Central memory CD8-positive, alpha-beta T cell (primary cell): ENCODE data around the gene CORO1C.

Source experiments
- ATAC-seq: fragments of 150-1000 bp; cut with Tn5 transposase; replicated peaks from 2 replicates; pipeline ENCODE4 v1.10.0; 2022; ENCODE audit warnings: mild to moderate bottlenecking, moderate FRiP score, moderate number of reproducible peaks; ENCODE audit not compliant: poor library complexity, severe bottlenecking; ENCODE audit errors: extremely low read depth
- DNase-seq, 2 donors: peaks; one replicate each; pipeline ENCODE4 v3.0.0; 2021; ENCODE audit warnings: low spot score in 2 of 2
- H3K27ac Mint-ChIP-seq: one replicate; pipeline ENCODE4 v1.8.0; 2022; ENCODE audit warnings: low read depth, mild to moderate bottlenecking, moderate library complexity, mixed read lengths
- H3K27me3 Mint-ChIP-seq: one replicate; pipeline ENCODE4 v1.8.0; 2022; ENCODE audit warnings: mixed read lengths
- H3K36me3 Mint-ChIP-seq: one replicate; pipeline ENCODE4 v1.8.0; 2022; ENCODE audit warnings: mild to moderate bottlenecking, moderate library complexity, mixed read lengths; ENCODE audit not compliant: insufficient read depth
- H3K4me1 Mint-ChIP-seq: one replicate; pipeline ENCODE4 v1.8.0; 2022; ENCODE audit warnings: mixed read lengths
- H3K4me3 Mint-ChIP-seq: one replicate; pipeline ENCODE4 v1.8.0; 2022; ENCODE audit warnings: mild to moderate bottlenecking, moderate library complexity, mixed read lengths
- H3K9me3 Mint-ChIP-seq: one replicate; pipeline ENCODE4 v1.8.0; 2022; ENCODE audit warnings: mixed read lengths

CORO1C gene

DNA sequence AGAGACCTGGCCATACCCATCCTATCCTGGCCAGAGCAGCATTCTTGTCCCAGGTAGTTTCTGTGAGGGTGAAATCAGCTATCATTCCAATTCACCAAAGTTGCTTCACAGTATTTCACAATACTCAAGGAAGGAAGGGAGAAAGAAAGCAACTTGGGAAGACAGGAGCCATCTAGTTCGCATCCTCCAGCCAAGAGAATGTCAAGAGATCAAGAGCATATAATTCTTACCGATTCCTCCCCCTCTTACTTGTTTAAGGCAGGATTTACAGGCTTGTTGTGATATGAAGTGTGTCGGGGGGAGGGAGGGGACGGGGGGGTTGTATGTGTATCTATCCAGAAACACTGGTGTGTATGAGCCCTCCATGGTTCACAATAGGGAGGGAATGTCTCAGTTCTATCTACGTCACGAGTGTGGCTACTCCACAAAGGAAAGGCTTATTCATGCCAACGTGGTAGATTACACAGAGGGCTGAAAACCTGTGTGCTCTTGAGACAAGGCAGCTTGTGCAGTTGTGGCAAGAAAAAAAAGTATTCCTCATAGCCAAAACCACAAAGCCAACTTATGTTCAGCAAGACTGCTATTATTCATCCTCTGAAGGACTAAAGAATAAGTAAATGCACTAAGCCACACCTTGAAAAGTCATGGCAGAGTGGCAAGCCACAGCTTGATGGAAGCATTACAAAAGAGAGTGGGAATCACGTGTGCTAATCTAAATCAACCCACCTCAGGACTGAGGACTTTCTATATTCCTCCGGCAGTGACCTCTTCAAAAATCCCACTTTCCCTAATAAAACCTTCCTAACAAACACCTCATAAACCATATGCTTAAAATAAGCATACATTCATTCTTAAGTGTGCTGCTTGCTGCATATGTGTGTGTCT lies 35.0 kb downstream of the CORO1C start:
- H3K36me3 Mint-ChIP-seq: no peaks in the 10 kb centered on the region
- no peak overlapping the region for H3K27ac Mint-ChIP-seq

DNA sequence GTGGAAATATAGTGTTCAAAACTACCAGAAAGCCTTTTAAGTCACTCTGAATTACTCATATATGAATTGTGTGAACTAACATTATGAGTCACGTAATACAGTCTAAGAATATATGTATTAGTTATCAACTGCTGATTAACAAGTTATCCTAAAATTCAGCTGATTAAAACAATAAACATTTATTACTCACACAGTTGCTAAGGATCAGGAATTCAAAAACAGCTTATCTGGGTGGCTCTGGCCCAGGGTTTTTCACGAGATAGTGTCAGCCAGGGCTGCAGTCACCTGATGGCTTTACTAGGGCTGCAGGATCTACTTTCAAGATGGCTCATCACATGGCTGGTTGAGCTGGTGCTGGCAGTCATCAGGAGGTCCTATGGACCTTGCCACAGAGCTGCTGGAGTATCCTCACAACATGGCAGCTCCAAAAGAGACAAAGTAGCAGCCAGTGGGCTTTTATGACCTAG lies 36.5 kb downstream of the CORO1C start:
- H3K9me3 Mint-ChIP-seq: no peaks in the 10 kb centered on the region
- ATAC-seq (no peak), DNase-seq (no peak)
- H3K4me3 Mint-ChIP-seq: no peak overlapping the region
- H3K36me3 Mint-ChIP-seq: no peaks in the 10 kb centered on the region
- no peaks in the 10 kb centered on the region for H3K27me3 Mint-ChIP-seq
- H3K4me1 Mint-ChIP-seq: peaks cover 30% of the 10 kb centered on the region
- no peak overlapping the region for H3K27ac Mint-ChIP-seq

More for the DNA sequence above, 35.0 kb downstream of the CORO1C start:
- Mint-ChIP-seq H3K9me3 (no peaks in the 10 kb centered on the region), H3K4me1 (peaks cover 15% of the 10 kb centered on the region), H3K4me3 (no peak overlapping the region), H3K27me3 (no peaks in the 10 kb centered on the region)
- ATAC-seq (no peak), DNase-seq (no peak)

DNA sequence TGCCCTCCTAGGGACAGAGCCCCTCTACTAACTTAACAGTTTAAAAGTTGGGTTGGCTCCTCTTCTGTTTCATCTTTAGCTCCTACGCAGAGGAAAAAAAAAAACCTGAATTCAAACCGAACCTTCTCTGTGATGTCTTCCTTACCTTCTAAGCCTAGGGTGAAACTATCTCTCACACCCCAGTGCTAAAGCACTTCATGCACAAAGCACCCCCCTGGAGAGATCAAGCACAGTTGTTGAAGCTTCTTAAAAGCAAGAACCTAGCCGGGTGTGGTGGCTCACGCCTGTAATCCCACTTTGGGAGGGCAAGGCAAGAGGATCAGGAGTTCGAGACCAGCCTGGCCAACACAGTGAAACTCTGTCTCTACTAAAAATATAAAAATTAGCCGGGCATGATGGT lies 37.6 kb downstream of the CORO1C start:
- Mint-ChIP-seq H3K36me3 (no peaks in the 10 kb centered on the region), H3K27ac (no peak overlapping the region), H3K9me3 (no peaks in the 10 kb centered on the region), H3K4me3 (no peak overlapping the region), H3K27me3 (no peaks in the 10 kb centered on the region), H3K4me1 (peaks cover 37% of the 10 kb centered on the region)
- DNase-seq (no peak), ATAC-seq (no peak)

DNA sequence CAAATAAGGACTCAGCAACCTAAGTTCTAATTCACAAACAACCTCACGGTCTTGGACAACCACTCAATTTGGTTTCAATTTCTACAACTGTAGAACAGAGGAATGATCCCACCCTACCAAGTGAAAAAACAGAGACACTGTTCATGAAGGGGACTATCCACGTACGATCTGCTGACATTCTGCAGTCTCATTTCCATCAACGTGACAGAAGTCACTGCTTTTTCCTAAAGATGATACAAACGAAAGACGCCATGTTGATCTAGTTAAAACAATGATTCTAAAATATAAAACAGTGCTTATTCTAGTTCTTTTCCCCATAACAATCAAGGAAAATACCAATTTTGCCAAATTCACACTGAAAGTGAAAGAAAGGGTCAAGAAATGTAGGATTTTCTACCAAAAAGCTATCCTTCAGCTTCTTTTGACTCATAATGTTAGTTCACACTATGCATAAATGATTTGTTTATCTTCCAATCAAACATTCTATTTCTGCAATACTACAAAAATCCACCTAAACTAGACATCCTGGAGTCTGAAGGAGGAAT lies 38.1 kb downstream of the CORO1C start:
- DNase-seq (no peak), ATAC-seq (no peak)
- Mint-ChIP-seq H3K36me3 (no peaks in the 10 kb centered on the region), H3K9me3 (no peaks in the 10 kb centered on the region), H3K27me3 (no peaks in the 10 kb centered on the region), H3K27ac (peak overlapping the region; percentile 53), H3K4me1 (peaks cover 37% of the 10 kb centered on the region), H3K4me3 (no peak overlapping the region)

DNA sequence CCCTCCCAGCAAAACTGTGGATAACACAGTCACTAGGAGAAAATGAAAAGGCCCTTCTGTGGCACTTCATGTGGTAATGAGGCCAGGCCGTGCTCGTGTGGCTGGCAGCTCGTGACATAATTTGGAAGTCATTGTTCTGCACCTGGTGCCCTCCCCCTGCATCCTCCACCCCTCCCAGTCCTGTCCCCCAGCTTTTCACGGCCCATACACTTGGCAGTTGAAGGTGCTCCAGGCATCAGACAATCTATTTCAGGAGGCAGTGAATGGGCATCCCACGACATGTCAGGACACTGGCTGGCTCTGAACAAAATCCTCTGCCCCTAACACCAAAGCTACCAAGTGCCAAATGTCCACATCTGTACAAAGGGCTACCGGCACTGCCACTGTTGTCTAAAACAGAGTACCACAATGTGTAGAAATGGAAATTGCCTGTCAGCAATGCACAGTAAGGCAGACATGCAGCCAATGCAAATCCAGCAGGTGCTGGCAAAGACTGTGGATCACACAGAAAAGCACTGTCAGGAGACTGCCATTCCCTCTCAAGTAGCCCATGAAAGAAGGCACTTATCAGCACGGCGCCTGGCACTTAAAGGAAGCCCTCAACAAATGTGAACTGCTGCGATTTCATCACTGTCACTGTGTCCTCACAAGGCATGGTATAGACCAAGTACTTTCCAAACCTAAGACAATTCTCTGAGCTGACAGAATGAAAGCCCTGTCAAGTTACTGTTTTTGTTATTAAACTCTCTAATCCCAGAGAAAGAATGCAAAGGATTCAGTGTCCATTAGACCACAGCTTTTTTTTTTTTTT lies 39.1 kb downstream of the CORO1C start:
- Mint-ChIP-seq H3K27ac (peak overlapping the region; percentile 50), H3K9me3 (no peaks in the 10 kb centered on the region), H3K27me3 (no peaks in the 10 kb centered on the region), H3K4me3 (peak overlapping the region; percentile 52), H3K4me1 (peaks cover 37% of the 10 kb centered on the region), H3K36me3 (no peaks in the 10 kb centered on the region)
- DNase-seq: no peak
- ATAC-seq: peak; percentile 11

GRCh38 chr12:108691175-108691997 lies 39.9 kb downstream of the CORO1C start:
- Mint-ChIP-seq H3K9me3 (no peaks in the 10 kb centered on the region), H3K4me1 (peaks cover 37% of the 10 kb centered on the region), H3K4me3 (peak overlapping the region; percentile 76), H3K27ac (peak overlapping the region; percentile 50), H3K36me3 (no peaks in the 10 kb centered on the region), H3K27me3 (no peaks in the 10 kb centered on the region)
- DNase-seq (peak in 1 of 2 donors; percentile 21), ATAC-seq (peak; percentile 84)

DNA sequence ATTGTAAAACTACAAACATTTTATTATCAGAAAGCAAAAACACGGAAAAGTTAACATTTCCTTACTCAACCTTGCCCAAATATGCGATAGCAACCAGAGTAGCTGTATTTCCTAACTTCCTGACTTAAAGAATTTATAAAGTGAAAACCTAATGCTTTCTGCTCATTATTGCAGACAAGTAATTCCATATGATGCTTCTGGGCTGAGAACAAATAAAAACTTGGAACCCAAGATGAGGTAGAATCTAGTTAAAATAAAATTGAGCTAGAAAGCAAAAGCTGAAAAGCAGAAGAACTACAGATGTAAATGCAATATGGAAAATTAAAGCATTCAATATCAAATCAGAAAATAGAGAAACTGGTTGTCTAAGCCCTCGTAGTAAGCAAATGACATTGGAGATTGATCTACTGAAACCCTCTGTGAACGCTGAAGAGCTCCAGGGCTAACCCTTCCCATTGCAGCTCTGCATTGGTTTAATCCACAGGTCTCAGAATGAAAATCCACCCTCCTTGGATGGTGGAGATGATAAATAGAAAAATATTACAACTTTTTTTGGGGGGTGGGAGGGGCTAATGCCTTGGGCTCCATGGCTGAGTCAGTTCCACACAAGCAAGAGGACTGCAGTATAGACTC lies 40.7 kb downstream of the CORO1C start:
- H3K4me1 Mint-ChIP-seq: peaks cover 32% of the 10 kb centered on the region
- DNase-seq: no peak
- no peaks in the 10 kb centered on the region for H3K27me3 Mint-ChIP-seq
- H3K36me3 Mint-ChIP-seq: no peaks in the 10 kb centered on the region
- no peak overlapping the region for H3K27ac Mint-ChIP-seq
- no peak for ATAC-seq
- no peaks in the 10 kb centered on the region for H3K9me3 Mint-ChIP-seq
- peak overlapping the region; percentile 76 for H3K4me3 Mint-ChIP-seq

DNA sequence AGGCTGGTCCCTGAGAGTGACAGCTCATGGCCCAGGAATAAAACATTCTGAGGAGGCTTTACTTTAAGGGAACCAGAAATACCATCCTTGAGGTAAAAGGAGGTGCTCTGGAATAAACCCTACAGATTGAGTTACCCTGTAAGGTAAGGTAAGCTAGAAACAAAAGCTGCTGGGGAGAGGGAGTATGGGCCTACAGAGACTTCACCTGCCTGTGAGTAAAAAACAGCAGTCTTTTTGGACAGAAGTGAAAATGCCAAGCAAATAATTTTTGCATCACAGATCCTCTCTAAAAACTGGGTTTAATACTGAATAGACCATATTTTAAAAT lies 41.2 kb downstream of the CORO1C start:
- H3K4me3 Mint-ChIP-seq: peak overlapping the region; percentile 39
- no peaks in the 10 kb centered on the region for H3K9me3 Mint-ChIP-seq
- H3K27me3 Mint-ChIP-seq: no peaks in the 10 kb centered on the region
- no peaks in the 10 kb centered on the region for H3K36me3 Mint-ChIP-seq
- DNase-seq (no peak), ATAC-seq (no peak)
- H3K27ac Mint-ChIP-seq: peak overlapping the region; percentile 16
- peaks cover 32% of the 10 kb centered on the region for H3K4me1 Mint-ChIP-seq

DNA sequence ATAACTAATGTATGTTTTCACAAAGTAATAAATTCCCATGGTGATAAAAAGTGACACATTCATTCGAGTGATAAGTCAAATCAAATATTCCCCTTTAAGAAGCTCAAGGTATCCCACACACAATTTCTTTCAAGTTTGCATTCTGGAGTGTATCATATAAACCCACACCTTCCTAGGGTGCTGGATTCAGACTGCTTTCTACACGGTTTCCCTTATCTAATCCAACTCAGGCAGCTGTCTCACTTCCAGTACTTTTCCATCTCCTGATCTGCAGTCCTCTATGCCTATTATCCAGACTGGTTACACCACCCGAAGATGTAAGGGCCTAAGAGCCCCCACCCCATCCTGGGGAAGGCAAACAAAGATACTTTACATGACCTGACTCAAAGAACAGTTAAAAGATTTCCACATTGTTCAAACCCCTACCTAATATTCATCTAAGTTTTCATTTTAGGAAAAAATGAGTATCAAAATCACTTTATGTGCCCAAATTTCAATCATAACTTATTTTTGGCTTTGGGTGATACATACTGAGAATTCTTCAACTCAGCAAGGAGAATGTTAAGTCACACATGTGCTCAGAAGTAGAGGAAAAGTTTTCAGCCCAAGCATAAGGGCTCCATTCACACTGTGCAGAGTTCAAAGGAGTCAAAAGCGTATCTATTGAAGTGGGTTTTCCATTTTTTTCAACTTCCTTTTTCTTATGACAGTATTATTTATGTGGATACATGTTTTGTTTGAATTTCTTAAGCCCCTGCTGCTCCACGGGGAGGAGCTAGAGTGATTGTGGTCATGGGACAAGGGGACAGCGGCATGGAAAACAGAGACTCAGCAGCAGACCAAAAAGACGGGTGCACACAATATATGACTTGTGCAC lies 41.8 kb downstream of the CORO1C start:
- no peak for ATAC-seq
- peaks cover 32% of the 10 kb centered on the region for H3K4me1 Mint-ChIP-seq
- H3K27me3 Mint-ChIP-seq: no peaks in the 10 kb centered on the region

DNA sequence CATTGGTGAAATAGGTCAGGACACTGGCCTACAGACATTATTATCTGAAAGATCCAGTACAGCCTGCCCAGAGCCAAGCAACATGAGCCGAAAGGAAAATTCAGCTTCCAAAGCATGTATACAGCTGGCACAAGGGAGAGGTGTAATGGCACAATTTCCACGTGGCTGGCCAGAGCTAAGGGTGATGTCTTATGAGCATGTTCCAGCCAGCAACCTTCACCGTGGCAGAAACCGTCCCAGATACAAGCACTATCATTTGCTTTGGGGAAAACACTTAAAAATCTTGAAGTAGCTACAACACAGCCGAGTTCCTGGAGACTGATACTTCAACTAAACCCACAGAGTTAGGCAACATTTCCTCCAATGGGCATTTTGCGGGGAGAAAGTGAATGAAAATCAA lies 44.5 kb downstream of the CORO1C start:
- Mint-ChIP-seq H3K4me1 (peaks cover 27% of the 10 kb centered on the region), H3K27ac (no peak overlapping the region), H3K36me3 (no peaks in the 10 kb centered on the region), H3K27me3 (no peaks in the 10 kb centered on the region), H3K4me3 (no peak overlapping the region), H3K9me3 (no peaks in the 10 kb centered on the region)
- ATAC-seq: no peak
- DNase-seq: no peak

More for the DNA sequence above, 41.8 kb downstream of the CORO1C start:
- H3K4me3 Mint-ChIP-seq: peak overlapping the region; percentile 39
- H3K36me3 Mint-ChIP-seq: no peaks in the 10 kb centered on the region
- no peak for DNase-seq
- no peaks in the 10 kb centered on the region for H3K9me3 Mint-ChIP-seq
- H3K27ac Mint-ChIP-seq: peak overlapping the region; percentile 16
